NCI-H128 (cell line): ENCODE results near the gene ANP32E.
"Not testable (repeated sequence)": the region's sequence is repeated elsewhere in the genome, so short reads cannot be mapped to it uniquely, and the experiment has no call there.

Source experiments
- DNase-seq: peaks from one replicate; lab custom pipeline; 2025; ENCODE audit not compliant: unreplicated experiment; lab: John Stamatoyannopoulos, UW

ANP32E gene

GRCh38 chr1:150214099-150214756, 21.7 kb downstream of the ANP32E start:
- not testable (repeated sequence) for DNase-seq

GRCh38 chr1:150213170-150214098, 22.5 kb downstream of the ANP32E start:
- DNase-seq: peak; percentile 83

GRCh38 chr1:150212070-150212469, 23.8 kb downstream of the ANP32E start:
- DNase-seq: no peak

GRCh38 chr1:150210706-150211105, 25.2 kb downstream of the ANP32E start:
- DNase-seq: no peak

GRCh38 chr1:150210091-150210490, 25.8 kb downstream of the ANP32E start:
- DNase-seq: no peak

- DNase-seq: not testable (repeated sequence)
These were observed 27.5 kb downstream of the ANP32E start for GRCh38 chr1:150208460-150208859.

GRCh38 chr1:150207281-150207971, 28.5 kb downstream of the ANP32E start:
- DNase-seq: no peak

- no peak for DNase-seq
These were observed 39.5 kb downstream of the ANP32E start for GRCh38 chr1:150196417-150196816.

GRCh38 chr1:150194381-150195031, 41.4 kb downstream of the ANP32E start:
- no peak for DNase-seq

GRCh38 chr1:150192012-150192411, 43.9 kb downstream of the ANP32E start:
- no peak for DNase-seq

- DNase-seq: no peak
These were observed 48.4 kb downstream of the ANP32E start for GRCh38 chr1:150187560-150187931.

GRCh38 chr1:150186789-150187559, 48.9 kb downstream of the ANP32E start:
- no peak for DNase-seq

GRCh38 chr1:150186438-150186788, 49.5 kb downstream of the ANP32E start:
- not testable (repeated sequence) for DNase-seq

- DNase-seq: no peak
These were observed 50.4 kb downstream of the ANP32E start for GRCh38 chr1:150185481-150185880.

- DNase-seq: no peak
These were observed 52.9 kb downstream of the ANP32E start for GRCh38 chr1:150183061-150183460.

- DNase-seq: no peak
These were observed 53.7 kb downstream of the ANP32E start for GRCh38 chr1:150182247-150182646.

GRCh38 chr1:150180474-150180873, 55.4 kb downstream of the ANP32E start:
- no peak for DNase-seq

- no peak for DNase-seq
These were observed 56.0 kb downstream of the ANP32E start for GRCh38 chr1:150179867-150180266.

- DNase-seq: no peak
These were observed 57.4 kb downstream of the ANP32E start for GRCh38 chr1:150178548-150178947.

GRCh38 chr1:150176593-150176992, 59.3 kb downstream of the ANP32E start:
- DNase-seq: no peak
